ENCODE data around the gene AFF2.

- no peak for TF ChIP-seq TOX (CRISPR knock-in tag; IDR thresholded peaks at IDR 0.05; ENCODE audit: borderline replicate concordance)
- TF ChIP-seq BACH2 (CRISPR knock-in tag; IDR thresholded peaks at IDR 0.05; ENCODE audit: borderline replicate concordance): no peak
- no peak for TF ChIP-seq ESRRG (CRISPR knock-in tag; IDR thresholded peaks at IDR 0.05)
- no peak for TF ChIP-seq SNAI2 (CRISPR knock-in tag; IDR thresholded peaks at IDR 0.05)
- TF ChIP-seq ZC3H10 (CRISPR knock-in tag; IDR thresholded peaks at IDR 0.05): no peak
- no peak for TF ChIP-seq CSDC2 (CRISPR knock-in tag; IDR thresholded peaks at IDR 0.05)
Measured at GRCh38 chrX:148871422-148872160, 371.2 kb downstream of the AFF2 start.
